Thyroid gland (tissue), 4 donors: Measurements from ENCODE around the gene ANKRD60.

Source experiments
- POLR2A ChIP-seq, 2 donors: fragments of 450-650 bp; IDR thresholded peaks; one replicate each; pipeline ENCODE4 v1.6.1; 2017; ENCODE audit warnings: antibody characterized with exemption in 2 of 2, mild to moderate bottlenecking in 2 of 2, moderate library complexity in 1 of 2
- TF ChIP-seq, protein P1 (sequence below), 6 experiments: fragments of 200-600 bp in 3 of 6; fragments of 450-650 bp in 3 of 6; sonication (generic) in 3 of 6; IDR thresholded peaks; one replicate each; pipeline ENCODE4 v1.5.1; 2016 to 2019; ENCODE audit warnings: antibody characterized with exemption in 6 of 6, mild to moderate bottlenecking in 2 of 6, inconsistent platforms in 1 of 6, moderate library complexity in 1 of 6

DNA sequence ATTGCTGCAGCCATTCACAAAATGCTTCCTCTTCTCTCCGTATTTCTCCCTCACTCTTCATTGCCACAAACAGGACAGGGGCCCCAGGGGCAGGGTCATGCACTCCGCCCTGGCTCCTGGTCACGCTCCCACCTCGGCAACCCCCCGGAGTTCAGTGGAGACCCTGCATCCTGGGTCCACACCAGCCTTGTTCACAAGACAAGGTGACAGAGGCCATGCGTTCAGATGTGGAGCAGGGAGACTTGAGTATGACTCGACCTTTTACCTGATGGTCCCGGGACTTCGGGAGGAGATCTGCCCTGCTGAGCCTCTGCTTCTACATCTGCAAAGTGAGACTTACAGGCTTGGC, 49.4 kb downstream of the ANKRD60 start:
- TF ChIP-seq, protein P1, sequence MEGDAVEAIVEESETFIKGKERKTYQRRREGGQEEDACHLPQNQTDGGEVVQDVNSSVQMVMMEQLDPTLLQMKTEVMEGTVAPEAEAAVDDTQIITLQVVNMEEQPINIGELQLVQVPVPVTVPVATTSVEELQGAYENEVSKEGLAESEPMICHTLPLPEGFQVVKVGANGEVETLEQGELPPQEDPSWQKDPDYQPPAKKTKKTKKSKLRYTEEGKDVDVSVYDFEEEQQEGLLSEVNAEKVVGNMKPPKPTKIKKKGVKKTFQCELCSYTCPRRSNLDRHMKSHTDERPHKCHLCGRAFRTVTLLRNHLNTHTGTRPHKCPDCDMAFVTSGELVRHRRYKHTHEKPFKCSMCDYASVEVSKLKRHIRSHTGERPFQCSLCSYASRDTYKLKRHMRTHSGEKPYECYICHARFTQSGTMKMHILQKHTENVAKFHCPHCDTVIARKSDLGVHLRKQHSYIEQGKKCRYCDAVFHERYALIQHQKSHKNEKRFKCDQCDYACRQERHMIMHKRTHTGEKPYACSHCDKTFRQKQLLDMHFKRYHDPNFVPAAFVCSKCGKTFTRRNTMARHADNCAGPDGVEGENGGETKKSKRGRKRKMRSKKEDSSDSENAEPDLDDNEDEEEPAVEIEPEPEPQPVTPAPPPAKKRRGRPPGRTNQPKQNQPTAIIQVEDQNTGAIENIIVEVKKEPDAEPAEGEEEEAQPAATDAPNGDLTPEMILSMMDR (IDR thresholded peaks at IDR 0.05): no peak
- no peak for TF ChIP-seq POLR2A (IDR thresholded peaks at IDR 0.05)
